GM12878 (cell line): Measurements from ENCODE around the gene ACTMAP.

ENCODE experiments used
- BCL11A ChIP-seq: IDR thresholded peaks from 2 replicates; pipeline ENCODE4 v1.6.1; 2011; ENCODE audit warnings: low read depth, low read length
- CTCF ChIP-seq, 3 experiments: IDR thresholded peaks in 2 of 3; conservative IDR thresholded peaks in 1 of 3; 2 replicates each; pipeline ENCODE4 v1.5.1; 2011; ENCODE audit warnings: low read depth in 3 of 3, low read length in 3 of 3, mild to moderate bottlenecking in 3 of 3, control low read depth in 2 of 3, moderate library complexity in 2 of 3, inconsistent platforms in 1 of 3, mixed read lengths in 1 of 3; ENCODE audit not compliant: control insufficient read depth in 2 of 3, insufficient read depth in 1 of 3; ENCODE audit errors: extremely low read depth in 1 of 3
- CUX1 ChIP-seq: IDR thresholded peaks from 2 replicates; pipeline ENCODE4 v1.6.1; 2012; ENCODE audit warnings: improper control_type of control experiment, low read depth, low read length; ENCODE audit not compliant: insufficient replicate concordance
- HDAC2 ChIP-seq: fragments of 200-600 bp; sonication (generic); IDR thresholded peaks from 2 replicates; pipeline ENCODE4 v1.6.1; 2017
- HDAC6 ChIP-seq: fragments of 200-600 bp; sonication (generic); IDR thresholded peaks from one replicate; pipeline ENCODE4 v1.8.0; 2017; ENCODE audit warnings: antibody characterized with exemption; ENCODE audit not compliant: unreplicated experiment
- NFYA ChIP-seq: IDR thresholded peaks from 2 replicates; pipeline ENCODE4 v1.6.1; 2011; ENCODE audit warnings: low read depth, mild to moderate bottlenecking, low read length, improper control_type of control experiment, borderline replicate concordance
- POLR2A ChIP-seq: IDR thresholded peaks from 2 replicates; pipeline ENCODE4 v1.6.1; 2011; ENCODE audit warnings: low read depth, mild to moderate bottlenecking, low read length
- POLR2AphosphoS5 ChIP-seq: IDR thresholded peaks from 2 replicates; pipeline ENCODE4 v1.6.1; 2011; ENCODE audit warnings: mild to moderate bottlenecking, low read length, inconsistent platforms
- REST ChIP-seq: IDR thresholded peaks from 2 replicates; pipeline ENCODE4 v1.6.1; 2012; ENCODE audit warnings: mild to moderate bottlenecking, low read depth, low read length
- SKIL ChIP-seq: fragments of 450-650 bp; IDR thresholded peaks from 2 replicates; pipeline ENCODE4 v1.6.1; 2017; ENCODE audit warnings: mild to moderate bottlenecking, low read depth, inconsistent platforms; ENCODE audit not compliant: poor library complexity, severe bottlenecking
- SP1 ChIP-seq: IDR thresholded peaks from one replicate; pipeline ENCODE4 v1.6.1; 2011; ENCODE audit warnings: low read depth, low read length
- SREBF2 ChIP-seq: IDR thresholded peaks from 2 replicates; pipeline ENCODE4 v1.6.1; 2012; ENCODE audit warnings: mild to moderate bottlenecking, low read length

- no peak for TF ChIP-seq REST
- no peak for TF ChIP-seq CTCF (IDR thresholded peaks at IDR 0.05 in 2 of 3, conservative IDR thresholded peaks at IDR 0.05 in 1 of 3; ENCODE audit: control insufficient read depth in 2 of 3, extremely low read depth in 1 of 3, insufficient read depth in 1 of 3, low read depth in 3 of 3, low read length in 3 of 3)
- no peak for TF ChIP-seq HDAC2
- TF ChIP-seq SREBF2 = no peak
- TF ChIP-seq POLR2A = no peak
- no peak for TF ChIP-seq POLR2AphosphoS5
- TF ChIP-seq CUX1 = no peak
- TF ChIP-seq SKIL = no peak
- no peak for TF ChIP-seq SP1
- no peak for TF ChIP-seq BCL11A
- TF ChIP-seq NFYA = no peak
- TF ChIP-seq HDAC6 = no peak
These were observed 18.6 kb upstream of the ACTMAP start for GRCh38 chr19:40768869-40769268.
